Measurements from ENCODE around the gene LAD1.

LAD1 gene

GRCh38 chr1:201369209-201369608, 29.9 kb downstream of the LAD1 start:
- no peaks in the 10 kb centered on the region for H3K36me3 Mint-ChIP-seq
- H3K4me3 Mint-ChIP-seq, result no peak overlapping the region
- no peak for ATAC-seq
- H3K9me3 Mint-ChIP-seq, result no peaks in the 10 kb centered on the region
- no peak overlapping the region for H3K27ac Mint-ChIP-seq
- no peaks in the 10 kb centered on the region for H3K4me1 Mint-ChIP-seq
- peaks cover 45% of the 10 kb centered on the region for H3K27me3 Mint-ChIP-seq

GRCh38 chr1:201366696-201367095, 32.4 kb downstream of the LAD1 start:
- ATAC-seq, result no peak
- no peaks in the 10 kb centered on the region for H3K4me1 Mint-ChIP-seq
- peaks cover 65% of the 10 kb centered on the region for H3K27me3 Mint-ChIP-seq
- H3K36me3 Mint-ChIP-seq, result no peaks in the 10 kb centered on the region
- no peak overlapping the region for H3K27ac Mint-ChIP-seq
- no peak overlapping the region for H3K4me3 Mint-ChIP-seq
- no peaks in the 10 kb centered on the region for H3K9me3 Mint-ChIP-seq

- ATAC-seq, result no peak
- H3K27me3 Mint-ChIP-seq, result peaks cover 56% of the 10 kb centered on the region
- no peaks in the 10 kb centered on the region for H3K9me3 Mint-ChIP-seq
- H3K4me3 Mint-ChIP-seq, result no peak overlapping the region
- no peaks in the 10 kb centered on the region for H3K4me1 Mint-ChIP-seq
- no peak overlapping the region for H3K27ac Mint-ChIP-seq
- H3K36me3 Mint-ChIP-seq, result no peaks in the 10 kb centered on the region
Measured at GRCh38 chr1:201365251-201365650, 33.9 kb downstream of the LAD1 start.

DNA sequence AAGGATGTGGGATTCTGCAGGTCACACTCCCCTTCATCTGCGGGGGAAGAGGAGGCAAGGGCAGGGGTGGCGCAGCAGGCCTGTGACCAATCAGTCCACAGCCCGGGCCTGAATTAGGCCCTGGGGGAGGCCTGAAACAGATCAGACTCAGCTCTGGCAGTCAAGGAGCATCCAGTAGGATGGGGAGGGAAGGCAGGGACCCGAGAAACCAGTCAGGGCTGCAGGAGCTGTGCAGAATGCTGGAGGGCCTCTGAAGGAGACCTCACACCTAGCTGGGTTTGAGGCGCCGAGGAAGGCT, 34.4 kb downstream of the LAD1 start:
- Mint-ChIP-seq H3K9me3 (no peaks in the 10 kb centered on the region), H3K27ac (no peak overlapping the region), H3K36me3 (no peaks in the 10 kb centered on the region), H3K27me3 (peaks cover 58% of the 10 kb centered on the region), H3K4me1 (no peaks in the 10 kb centered on the region), H3K4me3 (no peak overlapping the region)
- ATAC-seq, result no peak

DNA sequence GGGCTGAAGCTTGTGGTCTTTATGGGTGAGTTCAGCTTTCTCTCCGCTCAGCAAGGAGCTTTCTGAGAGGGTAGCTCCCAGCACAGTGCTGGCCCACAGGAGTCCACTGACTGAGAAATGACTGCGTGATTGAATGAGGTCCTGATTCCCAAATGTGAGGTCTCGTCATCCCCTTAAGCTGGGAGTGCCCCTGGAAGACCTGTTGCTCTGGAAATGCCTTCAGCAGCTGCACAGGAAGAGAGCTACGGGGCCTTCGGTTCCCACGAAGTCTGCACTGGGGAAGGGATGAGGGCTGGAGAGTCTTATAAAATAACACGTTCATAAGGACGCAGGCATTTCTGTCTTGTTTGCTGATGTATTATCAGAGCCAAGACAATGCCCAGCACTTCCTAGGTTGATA, 35.7 kb downstream of the LAD1 start:
- Mint-ChIP-seq H3K36me3 (no peaks in the 10 kb centered on the region), H3K27me3 (peaks cover 59% of the 10 kb centered on the region), H3K27ac (no peak overlapping the region), H3K4me1 (no peaks in the 10 kb centered on the region), H3K9me3 (no peaks in the 10 kb centered on the region), H3K4me3 (no peak overlapping the region)
- ATAC-seq, result no peak

DNA sequence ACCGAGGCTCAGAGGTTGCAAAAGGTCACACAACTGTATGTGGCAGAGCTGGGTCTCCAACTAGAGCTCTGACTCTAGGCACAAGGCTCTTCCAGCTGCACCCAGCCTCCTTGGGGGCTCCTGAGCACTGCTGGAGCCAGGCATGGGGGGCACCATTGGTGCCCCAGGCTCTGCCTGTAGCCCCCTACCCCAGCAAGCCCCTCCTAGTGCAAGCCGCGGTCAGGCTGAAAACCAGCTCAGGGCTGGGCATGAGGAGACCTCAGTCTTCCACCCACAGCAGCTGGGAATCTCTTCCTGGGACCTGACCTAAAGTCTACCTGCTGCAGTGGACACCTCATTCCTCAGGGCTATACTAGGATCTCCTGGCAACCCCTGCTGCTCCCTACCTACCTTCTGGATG, 36.2 kb downstream of the LAD1 start:
- Mint-ChIP-seq H3K4me1 (no peaks in the 10 kb centered on the region), H3K9me3 (no peaks in the 10 kb centered on the region), H3K36me3 (no peaks in the 10 kb centered on the region), H3K27ac (no peak overlapping the region), H3K27me3 (peaks cover 55% of the 10 kb centered on the region), H3K4me3 (no peak overlapping the region)
- ATAC-seq, result no peak

GRCh38 chr1:201361652-201362504, 37.2 kb downstream of the LAD1 start:
- no peak overlapping the region for H3K27ac Mint-ChIP-seq
- H3K36me3 Mint-ChIP-seq, result no peaks in the 10 kb centered on the region
- no peak overlapping the region for H3K4me3 Mint-ChIP-seq
- H3K4me1 Mint-ChIP-seq, result no peaks in the 10 kb centered on the region
- no peaks in the 10 kb centered on the region for H3K9me3 Mint-ChIP-seq
- H3K27me3 Mint-ChIP-seq, result peaks cover 45% of the 10 kb centered on the region
- ATAC-seq, result no peak

DNA sequence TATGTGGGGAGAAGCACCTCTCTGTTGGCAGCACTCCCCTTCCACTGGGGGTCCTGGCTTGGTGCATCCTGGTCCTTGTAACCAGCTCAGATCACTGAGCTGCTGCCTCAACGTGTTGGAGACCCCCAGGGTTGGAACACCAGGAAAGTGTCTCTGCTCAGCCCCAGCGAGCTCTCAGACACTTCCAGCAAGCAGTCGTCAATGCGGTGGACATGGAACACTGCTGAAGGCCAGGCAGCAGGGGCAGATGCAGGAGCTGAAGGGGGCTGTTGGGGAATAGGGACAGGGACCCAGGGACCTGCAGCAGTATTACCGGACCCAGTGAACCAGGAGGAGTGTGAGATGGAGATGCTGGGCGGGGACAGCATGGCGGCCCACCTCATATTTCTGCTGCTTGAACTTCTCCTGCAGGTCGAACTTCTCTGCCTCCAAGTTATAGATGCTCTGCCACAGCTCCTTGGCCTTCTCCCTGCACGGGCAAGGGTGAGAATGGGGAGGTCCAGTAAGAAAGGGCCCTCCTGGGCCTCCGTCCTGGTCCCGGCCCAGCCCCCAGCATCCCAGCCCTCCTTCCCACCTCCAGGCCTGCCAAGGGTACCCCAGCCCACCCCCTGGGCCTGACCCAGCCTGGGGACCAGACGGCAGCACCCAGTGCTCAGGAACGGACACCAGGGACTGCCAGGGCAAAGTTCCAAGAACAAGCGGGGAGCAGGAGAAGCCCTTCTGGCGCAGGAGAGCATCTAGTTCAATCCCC, 38.0 kb downstream of the LAD1 start:
- Mint-ChIP-seq H3K27me3 (peaks cover 38% of the 10 kb centered on the region), H3K4me1 (no peaks in the 10 kb centered on the region), H3K4me3 (no peak overlapping the region), H3K36me3 (no peaks in the 10 kb centered on the region), H3K9me3 (no peaks in the 10 kb centered on the region), H3K27ac (no peak overlapping the region)
- ATAC-seq, result no peak

DNA sequence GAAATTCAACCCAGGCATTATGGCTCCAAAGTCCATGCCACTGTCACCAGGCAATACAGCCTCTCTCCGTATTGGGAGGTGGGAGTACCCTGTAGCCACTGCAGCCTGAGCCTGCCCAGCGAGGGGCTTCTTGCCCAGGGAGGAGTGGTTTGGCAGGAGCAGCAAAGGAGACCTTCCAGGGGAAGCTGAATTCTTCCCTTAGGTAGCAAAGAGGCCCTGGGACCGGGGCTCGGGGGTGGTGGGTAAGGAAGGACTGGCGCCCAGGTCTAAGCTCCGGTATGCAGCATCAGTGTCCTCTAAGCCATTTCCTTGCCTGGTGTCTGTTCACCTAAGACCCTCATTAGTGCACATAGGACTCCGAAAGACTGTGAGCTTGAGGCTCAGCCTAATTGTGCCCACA, 38.6 kb downstream of the LAD1 start:
- Mint-ChIP-seq H3K36me3 (no peaks in the 10 kb centered on the region), H3K4me3 (no peak overlapping the region), H3K9me3 (no peaks in the 10 kb centered on the region), H3K27me3 (peaks cover 38% of the 10 kb centered on the region), H3K4me1 (no peaks in the 10 kb centered on the region), H3K27ac (no peak overlapping the region)
- ATAC-seq, result no peak

- ATAC-seq, result no peak
- Mint-ChIP-seq H3K36me3 (no peaks in the 10 kb centered on the region), H3K4me1 (no peaks in the 10 kb centered on the region), H3K9me3 (no peaks in the 10 kb centered on the region), H3K27me3 (peaks cover 39% of the 10 kb centered on the region), H3K27ac (no peak overlapping the region), H3K4me3 (no peak overlapping the region)
Measured at GRCh38 chr1:201359873-201360210, 39.3 kb downstream of the LAD1 start.

DNA sequence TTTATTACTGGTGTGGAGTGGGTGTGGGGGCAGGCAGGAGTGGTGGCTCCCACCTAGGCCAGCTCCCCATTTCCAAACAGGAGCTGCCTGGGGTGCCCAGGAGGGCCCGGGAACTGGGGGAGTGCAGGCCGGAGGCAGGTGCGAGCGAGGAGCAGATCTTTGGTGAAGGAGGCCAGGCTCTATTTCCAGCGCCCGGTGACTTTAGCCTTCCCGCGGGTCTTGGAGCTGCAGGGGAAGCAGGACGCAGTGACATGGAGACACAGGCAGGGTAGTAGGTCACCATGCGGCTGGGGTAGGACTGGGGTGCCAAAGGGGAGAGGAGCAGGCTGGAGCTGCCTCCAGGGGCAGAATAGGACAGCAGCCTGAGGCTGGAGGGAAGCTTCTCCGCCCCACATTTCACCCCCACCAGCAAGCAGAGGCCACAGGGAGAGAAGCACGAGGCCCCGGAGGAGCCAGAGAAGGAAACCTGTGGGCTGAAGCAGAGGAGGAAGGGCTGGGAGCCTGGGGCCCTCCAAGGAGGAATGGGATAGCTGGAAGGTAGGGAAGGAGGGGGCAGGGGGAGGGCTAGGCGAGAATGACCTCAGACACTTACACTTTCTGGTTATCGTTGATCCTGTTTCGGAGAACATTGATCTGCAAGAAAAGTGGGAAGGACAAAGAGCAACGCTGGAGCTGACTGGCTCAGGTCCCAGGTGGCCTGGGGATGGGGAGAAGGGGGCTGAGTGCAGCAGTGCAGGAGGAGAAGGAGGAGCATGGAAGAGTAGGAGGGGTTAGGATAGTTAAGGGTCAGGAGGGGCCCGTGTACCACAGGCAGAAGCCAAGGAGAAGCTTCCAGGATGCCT, 39.9 kb downstream of the LAD1 start:
- Mint-ChIP-seq H3K27me3 (peaks cover 45% of the 10 kb centered on the region), H3K4me3 (no peak overlapping the region), H3K4me1 (no peaks in the 10 kb centered on the region), H3K9me3 (no peaks in the 10 kb centered on the region), H3K27ac (no peak overlapping the region), H3K36me3 (no peaks in the 10 kb centered on the region)
- ATAC-seq, result no peak

DNA sequence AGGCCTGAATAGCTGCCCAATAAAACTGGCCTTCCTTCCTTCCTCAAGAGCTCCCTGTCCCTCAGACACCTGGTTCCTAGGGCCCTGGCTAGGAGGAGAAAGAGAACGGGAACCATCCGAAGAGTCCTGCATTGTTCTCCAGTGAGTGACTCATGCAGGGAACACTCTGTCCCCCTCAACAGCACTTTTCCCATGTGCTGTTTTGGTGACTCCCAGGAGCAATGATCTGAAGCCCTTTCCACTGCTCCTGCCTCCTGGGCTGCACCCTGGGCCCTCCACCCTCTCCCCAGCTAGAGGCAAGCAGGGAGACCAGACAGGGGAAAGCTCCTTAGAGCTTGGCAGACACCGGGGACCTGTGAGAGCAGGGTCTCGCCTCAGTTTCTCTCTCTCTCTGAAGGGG, 40.5 kb downstream of the LAD1 start:
- no peak overlapping the region for H3K4me3 Mint-ChIP-seq
- no peaks in the 10 kb centered on the region for H3K9me3 Mint-ChIP-seq
- H3K27ac Mint-ChIP-seq, result no peak overlapping the region
- no peak for ATAC-seq
- no peaks in the 10 kb centered on the region for H3K4me1 Mint-ChIP-seq
- no peaks in the 10 kb centered on the region for H3K36me3 Mint-ChIP-seq
- peaks cover 50% of the 10 kb centered on the region for H3K27me3 Mint-ChIP-seq

GRCh38 chr1:201357636-201358348, 41.3 kb downstream of the LAD1 start:
- Mint-ChIP-seq H3K27ac (no peak overlapping the region), H3K4me3 (no peak overlapping the region), H3K9me3 (no peaks in the 10 kb centered on the region), H3K4me1 (no peaks in the 10 kb centered on the region), H3K36me3 (no peaks in the 10 kb centered on the region), H3K27me3 (peaks cover 47% of the 10 kb centered on the region)
- no peak for ATAC-seq

DNA sequence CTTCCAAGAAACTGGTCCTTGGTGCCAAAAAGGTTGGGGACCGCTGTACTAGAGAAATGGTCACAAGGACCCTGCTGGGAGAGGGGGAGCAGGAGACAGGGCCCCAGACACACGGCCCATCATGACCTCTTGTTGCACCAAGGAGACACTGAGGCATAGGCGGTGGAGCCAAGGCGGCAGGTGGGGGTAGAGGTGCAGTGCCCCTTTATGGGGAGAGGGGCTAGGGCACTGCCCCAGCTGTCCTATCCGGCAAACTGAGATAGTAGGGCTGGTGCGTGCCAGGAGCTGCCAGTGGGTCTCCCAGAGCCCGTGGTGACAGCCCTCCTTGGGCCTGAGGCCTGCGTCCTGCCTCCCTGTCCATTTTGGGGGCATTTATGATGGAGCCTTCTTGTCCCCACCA, 41.9 kb downstream of the LAD1 start:
- ATAC-seq, result no peak
- no peak overlapping the region for H3K27ac Mint-ChIP-seq
- H3K36me3 Mint-ChIP-seq, result no peaks in the 10 kb centered on the region
- H3K27me3 Mint-ChIP-seq, result peaks cover 41% of the 10 kb centered on the region
- no peak overlapping the region for H3K4me3 Mint-ChIP-seq
- no peaks in the 10 kb centered on the region for H3K4me1 Mint-ChIP-seq
- no peaks in the 10 kb centered on the region for H3K9me3 Mint-ChIP-seq

GRCh38 chr1:201356701-201357100, 42.4 kb downstream of the LAD1 start:
- H3K4me1 Mint-ChIP-seq, result no peaks in the 10 kb centered on the region
- ATAC-seq, result no peak
- H3K36me3 Mint-ChIP-seq, result no peaks in the 10 kb centered on the region
- no peaks in the 10 kb centered on the region for H3K9me3 Mint-ChIP-seq
- no peak overlapping the region for H3K4me3 Mint-ChIP-seq
- no peak overlapping the region for H3K27ac Mint-ChIP-seq
- peaks cover 40% of the 10 kb centered on the region for H3K27me3 Mint-ChIP-seq
